ENCODE measurements around the gene C11orf58.

C11orf58 gene

DNA sequence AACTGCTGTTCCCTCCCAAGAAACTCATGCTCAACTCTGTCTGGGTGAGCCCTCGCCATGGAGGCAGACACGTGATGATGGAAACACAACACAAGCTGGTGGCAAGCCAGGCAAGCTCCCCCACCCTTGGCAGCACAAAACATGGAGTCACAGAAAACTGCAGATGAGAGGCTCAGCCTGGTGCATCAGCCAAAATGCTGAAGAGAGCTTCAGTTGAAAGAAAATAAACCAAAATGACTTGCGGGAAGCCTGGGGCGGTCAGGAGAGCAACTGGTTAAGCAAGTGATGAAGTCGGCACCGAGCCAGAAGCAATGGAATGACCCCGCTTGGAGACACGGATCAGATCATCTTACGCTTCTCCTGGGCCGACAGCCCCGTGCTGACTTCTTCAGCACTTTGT is 68.3 kb downstream of the C11orf58 start:
- no peak for DNase-seq

DNA sequence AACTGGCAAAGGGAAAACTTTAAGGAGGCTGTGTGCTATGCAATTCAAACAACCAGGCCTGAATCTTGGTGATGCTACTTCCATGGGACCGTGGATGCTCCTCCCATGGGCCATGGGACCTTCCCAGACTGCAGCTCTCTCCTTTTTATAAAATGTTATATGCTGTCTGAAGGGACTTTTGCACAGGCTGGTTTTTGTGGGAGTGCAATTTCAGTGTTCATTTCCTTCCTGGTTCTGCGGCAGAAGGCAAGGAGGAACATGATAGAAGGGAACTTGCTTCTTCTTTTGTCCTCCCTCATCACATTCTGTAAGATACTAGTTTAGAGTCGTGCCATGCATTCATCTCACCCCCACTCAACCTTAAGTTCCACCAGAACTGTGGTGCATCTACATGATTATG is 68.9 kb downstream of the C11orf58 start:
- DNase-seq, result no peak
